ENCODE data around the gene CHMP4B.

DNA sequence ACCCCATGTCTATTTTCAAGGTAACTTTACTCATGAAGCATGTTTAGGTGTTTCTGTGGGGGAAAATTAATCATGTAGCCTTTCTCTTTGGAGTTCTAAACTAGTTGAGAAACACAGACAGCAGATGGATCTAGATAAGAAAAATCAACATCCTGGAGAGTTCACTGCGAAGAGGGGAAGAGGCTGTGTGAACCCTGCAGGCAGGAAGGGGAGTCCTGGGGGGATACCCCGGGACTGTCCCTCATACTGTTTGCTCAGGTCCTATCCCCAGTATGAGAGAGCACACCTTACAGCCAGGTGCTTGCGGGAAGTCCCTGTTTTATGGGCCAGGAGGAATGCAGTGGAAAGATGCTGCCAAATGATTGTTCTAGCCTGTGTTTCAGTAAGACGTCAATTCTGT is 32.7 kb downstream of the CHMP4B start:
- TF ChIP-seq, protein P1, sequence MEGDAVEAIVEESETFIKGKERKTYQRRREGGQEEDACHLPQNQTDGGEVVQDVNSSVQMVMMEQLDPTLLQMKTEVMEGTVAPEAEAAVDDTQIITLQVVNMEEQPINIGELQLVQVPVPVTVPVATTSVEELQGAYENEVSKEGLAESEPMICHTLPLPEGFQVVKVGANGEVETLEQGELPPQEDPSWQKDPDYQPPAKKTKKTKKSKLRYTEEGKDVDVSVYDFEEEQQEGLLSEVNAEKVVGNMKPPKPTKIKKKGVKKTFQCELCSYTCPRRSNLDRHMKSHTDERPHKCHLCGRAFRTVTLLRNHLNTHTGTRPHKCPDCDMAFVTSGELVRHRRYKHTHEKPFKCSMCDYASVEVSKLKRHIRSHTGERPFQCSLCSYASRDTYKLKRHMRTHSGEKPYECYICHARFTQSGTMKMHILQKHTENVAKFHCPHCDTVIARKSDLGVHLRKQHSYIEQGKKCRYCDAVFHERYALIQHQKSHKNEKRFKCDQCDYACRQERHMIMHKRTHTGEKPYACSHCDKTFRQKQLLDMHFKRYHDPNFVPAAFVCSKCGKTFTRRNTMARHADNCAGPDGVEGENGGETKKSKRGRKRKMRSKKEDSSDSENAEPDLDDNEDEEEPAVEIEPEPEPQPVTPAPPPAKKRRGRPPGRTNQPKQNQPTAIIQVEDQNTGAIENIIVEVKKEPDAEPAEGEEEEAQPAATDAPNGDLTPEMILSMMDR (IDR thresholded peaks at IDR 0.05) = no peak
- no peak for TF ChIP-seq POLR2A (IDR thresholded peaks at IDR 0.05)
